NOMO-1 (cell line): Measurements from ENCODE around the gene SDS.
"Not testable (repeated sequence)": the region's sequence is repeated elsewhere in the genome, so short reads cannot be mapped to it uniquely, and the experiment has no call there.

Experiments used
- DNase-seq, 2 experiments: peaks; one replicate each; lab custom pipeline; 2025; ENCODE audit not compliant: unreplicated experiment in 2 of 2; lab: John Stamatoyannopoulos, UW

SDS gene

GRCh38 chr12:113358381-113359132 lies 45.1 kb downstream of the SDS start, which contains the start of gene PLBD2:
Gene PLBD2, plus strand, starts transcription at chr12:113358587. Its CDS starts 14 bp downstream, at chr12:113358601.
- DNase-seq: peak; percentile 92 to 97

GRCh38 chr12:113354192-113354591 lies 49.5 kb downstream of the SDS start:
- not testable (repeated sequence) for DNase-seq

DNA sequence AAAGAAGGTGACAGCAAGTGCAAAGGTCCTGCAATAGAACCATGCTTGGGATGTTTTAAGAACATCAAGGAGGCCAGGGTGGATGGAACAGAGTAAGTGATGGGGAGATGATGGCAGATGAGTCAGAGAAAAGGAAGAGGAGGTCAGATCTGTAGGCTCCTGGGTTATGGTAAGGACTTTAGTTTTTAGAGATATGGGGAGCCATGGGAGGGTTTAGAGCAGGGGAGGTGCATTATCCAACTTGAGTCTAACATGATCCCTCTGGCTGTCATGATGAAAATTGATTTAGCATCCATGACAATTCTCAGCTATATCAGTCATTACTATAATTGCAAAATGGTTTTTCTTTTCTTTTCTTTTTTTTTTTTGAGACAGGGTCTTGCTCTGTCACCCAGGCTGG lies 52.6 kb downstream of the SDS start:
- no peak for DNase-seq

DNA sequence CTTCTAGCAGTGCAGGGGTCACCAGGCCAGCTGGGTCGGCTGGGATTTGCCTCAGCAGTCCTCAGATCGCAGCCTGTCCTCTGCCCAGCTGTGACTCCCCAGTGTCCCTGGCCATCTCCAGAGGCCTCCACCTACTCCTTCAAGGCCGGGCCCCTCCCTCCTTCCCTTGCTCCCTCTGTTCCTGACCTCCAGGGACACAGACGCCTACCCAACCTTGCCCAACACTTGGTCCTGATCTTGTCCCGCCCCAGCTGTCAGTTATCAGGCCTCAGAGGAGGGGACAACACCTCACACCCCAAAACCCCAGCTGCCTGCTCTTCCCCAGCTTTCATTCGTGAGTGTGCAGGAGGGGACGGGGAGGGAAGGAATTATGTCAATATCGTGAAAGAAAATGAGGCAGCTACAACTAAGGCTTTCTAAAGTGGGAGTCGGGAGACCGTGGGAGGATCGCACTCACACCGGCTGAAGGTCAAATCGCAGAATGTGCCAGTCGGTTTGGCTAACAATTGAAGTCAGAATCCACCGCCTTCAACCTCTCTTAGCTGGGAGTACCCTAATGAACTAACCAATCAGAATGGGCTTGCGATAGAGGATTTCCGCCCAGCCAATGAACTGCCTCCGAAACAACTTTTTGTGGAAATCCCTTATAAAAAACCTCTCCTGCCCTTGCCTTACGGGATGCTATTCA lies 54.7 kb downstream of the SDS start:
- no peak for DNase-seq

DNA sequence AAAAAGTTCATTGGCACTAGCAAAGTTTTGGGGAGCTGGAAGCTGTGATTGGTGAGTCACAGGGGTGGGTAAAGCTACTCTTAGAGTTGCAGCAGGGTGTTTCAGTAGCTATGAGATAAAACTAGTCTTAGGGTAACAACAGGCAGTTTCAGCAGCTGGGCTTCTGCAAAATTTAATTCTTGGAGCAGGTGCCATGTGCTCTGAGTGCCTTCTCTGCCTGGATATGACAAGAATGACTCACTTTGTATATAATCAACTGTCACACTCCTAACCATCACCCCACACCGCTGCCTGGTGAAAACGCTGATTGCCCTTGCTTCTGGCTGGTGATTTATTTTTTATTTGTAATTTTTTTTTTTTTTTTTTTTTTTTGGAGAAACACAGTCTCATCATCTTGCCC lies 55.8 kb downstream of the SDS start:
- DNase-seq: no peak

GRCh38 chr12:113347107-113347506 lies 56.6 kb downstream of the SDS start:
- no peak for DNase-seq

DNA sequence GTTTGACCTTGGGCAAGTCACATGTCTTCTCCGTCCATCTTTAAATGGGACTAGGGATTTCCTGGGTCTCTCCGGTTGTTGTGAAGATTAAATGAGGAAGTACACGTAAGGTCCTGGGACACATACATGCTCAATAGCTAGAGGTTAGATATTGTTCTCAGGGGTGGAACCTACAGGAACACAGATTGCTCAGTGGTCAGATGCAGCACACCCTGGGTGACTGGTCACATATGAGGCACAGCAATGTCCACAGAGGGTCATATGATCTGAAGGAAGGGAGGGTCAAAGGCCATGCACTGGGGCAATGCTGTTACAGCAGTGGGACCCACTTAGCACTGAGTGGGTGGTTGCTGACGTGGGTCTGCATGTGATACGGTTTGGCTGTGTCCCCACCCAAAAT lies 57.3 kb downstream of the SDS start:
- no peak for DNase-seq

- DNase-seq: no peak
Measured at GRCh38 chr12:113345318-113345717, 58.4 kb downstream of the SDS start.
